ENCODE results near the gene SPRR5.

Gene SPRR5

DNA sequence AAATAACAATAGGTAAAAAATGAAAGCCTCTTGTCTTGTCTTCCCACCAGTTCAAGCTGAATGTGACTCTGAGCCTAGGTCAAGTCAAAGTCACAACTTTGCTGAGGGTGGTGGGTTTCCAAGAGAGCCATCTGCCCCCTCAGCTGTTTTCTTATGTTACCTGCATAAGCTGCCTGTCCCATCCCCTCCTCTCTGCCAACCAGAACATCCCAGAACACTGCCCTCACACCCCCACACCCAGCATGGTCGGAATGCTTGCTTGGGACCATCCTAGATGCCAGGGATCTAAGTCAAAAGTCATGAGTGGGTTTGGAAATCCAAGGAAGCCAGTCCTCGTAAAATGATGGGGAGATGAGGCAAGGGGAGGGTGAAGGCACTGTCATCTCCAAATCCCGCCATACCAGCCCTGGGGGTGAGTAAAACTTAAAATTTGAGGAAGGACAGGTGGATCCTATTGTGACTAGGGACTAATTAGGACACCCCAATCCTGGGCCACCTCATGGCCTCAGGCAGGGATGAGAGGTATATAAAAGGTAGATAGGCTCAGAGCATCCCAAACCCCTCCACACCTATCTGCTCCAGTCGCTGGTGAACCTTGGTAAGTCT is at the start of gene SPRR5:
Gene SPRR5, plus strand, starts transcription at position 556 of the 606 bp plus-strand sequence. CDS start 1,349 bp downstream, outside the sequence.
- DNase-seq (ENCODE audit: low spot score): no peak

GRCh38 chr1:152899027-152899426 is 48.0 kb upstream of the SPRR5 start:
- no peak for DNase-seq (ENCODE audit: low spot score)

- DNase-seq (ENCODE audit: low spot score): no peak
Measured at GRCh38 chr1:152899883-152900282, 47.1 kb upstream of the SPRR5 start.

GRCh38 chr1:152901631-152902030 is 45.4 kb upstream of the SPRR5 start:
- DNase-seq (ENCODE audit: low spot score): no peak

DNA sequence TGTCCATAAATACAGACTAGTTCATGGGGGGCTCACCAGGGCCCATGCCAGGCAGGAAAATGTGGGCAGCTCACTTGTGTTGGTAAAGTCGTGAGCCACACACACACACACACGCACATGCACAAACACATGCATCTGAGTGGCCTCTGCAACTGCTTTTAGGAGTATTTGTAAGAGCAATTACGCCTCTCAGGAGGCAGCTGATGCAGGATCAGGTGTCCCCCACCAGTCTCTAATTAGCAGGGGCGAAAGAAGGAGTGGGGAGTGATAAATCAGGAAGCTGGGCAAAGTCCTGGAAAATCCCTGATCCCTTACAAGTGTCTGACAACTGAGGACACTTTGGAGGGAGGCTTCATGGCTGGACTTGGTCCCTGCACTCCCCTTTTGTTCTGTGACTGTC is 44.4 kb upstream of the SPRR5 start:
- DNase-seq (ENCODE audit: low spot score): no peak

DNA sequence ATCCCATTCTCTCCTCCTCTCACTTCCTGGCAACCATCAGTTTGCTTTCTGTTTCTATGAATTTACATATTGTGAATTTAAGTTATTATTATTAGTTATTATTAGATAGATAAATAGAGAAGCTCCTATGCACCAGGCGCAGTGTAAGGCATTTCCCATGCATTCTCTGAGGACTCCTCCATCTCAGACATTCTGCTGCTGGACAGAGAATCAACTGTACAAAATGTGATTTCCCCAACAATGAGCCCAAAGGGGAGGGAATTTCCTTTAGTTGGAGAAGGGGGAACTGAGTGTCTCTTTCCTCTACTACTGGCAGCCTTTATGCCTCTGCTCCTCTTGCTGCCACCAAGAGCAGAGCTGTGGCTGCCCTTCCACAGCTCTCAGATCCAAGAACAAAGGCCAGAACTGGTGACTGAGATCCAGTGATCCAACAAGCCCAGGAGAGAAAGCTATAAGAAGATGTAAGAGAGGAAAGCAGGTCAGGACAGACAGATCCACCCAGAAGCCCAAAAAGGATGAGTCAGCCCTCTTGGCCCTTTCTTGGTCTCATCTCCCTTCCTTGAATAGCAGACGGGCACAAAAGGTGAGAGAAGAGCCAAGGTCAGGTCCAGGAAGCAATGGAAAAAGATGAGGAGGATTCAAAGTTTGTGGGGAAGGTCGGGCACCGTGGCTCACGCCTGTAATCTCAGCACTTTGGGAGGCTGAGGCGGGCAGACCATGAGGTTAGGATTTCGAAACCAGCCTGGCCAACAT is 42.1 kb upstream of the SPRR5 start:
- no peak for DNase-seq (ENCODE audit: low spot score)

DNA sequence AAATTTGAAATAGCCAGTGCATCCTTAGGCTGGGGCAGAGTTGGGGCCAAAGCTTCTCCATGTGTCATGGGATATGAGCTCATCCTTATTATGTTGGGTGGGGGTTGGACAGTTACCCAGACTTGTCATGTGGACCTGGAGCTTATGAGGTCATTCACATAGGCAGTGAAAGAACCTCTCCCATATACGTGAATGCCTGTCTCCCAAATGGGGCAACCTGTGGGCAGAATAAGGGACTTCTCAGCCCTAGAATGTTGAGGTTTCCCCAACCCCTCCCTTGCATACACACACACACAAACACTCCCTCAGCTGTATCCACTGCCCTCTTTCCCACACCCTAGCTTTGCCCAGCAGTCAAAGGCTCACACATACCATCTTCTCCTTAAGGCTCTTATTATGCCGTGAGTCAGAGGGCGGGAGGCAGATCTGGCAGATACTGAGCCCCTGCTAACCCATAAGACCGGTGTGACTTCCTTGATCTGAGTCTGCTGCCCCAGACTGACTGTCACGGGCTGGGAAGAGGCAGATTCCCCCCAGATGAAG is 40.9 kb upstream of the SPRR5 start:
- DNase-seq (ENCODE audit: low spot score): no peak

DNA sequence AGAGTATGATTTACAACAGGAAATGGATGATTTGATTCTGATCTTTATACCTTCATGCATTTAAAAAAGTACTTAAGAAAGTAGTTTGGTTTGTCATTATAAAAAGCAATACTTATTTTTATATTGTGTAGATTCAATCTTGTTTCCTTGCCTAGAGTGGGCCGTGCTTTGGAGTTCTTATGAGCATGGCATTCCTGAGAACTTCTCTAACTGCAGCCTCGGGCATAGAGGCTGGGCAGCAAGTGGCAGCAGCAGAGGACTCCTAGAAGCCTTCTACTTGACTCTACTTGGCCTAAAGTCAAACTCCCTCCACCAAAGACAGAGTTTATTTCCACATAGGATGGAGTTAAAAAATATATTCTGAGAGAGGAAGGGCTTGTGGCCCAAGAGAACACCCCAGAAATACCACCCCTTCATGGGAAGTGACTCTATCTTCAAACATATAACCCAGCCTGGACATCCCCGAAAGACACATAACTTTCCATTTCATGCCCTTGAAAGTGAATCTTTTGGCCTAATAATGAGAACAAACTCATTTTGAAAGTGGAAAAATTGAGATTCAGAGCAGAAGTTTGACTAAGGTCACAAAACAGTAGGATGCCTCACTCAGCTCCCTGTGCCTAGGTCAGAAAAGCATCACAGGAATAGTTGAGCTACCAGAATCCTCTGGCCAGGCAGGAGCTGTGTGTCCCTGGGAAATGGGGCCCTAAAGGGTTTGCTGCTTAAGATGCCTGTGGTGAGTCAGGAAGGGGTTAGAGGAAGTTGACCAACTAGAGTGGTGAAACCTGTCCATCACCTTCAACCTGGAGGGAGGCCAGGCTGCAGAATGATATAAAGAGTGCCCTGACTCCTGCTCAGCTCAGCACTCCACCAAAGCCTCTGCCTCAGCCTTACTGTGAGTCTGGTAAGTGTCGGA is 39.1 kb upstream of the SPRR5 start, which contains the start of gene IVL:
Gene IVL, plus strand, starts transcription at position 861 of the 916 bp plus-strand sequence. CDS start 1,252 bp downstream, outside the sequence.
- DNase-seq (ENCODE audit: low spot score): no peak

DNA sequence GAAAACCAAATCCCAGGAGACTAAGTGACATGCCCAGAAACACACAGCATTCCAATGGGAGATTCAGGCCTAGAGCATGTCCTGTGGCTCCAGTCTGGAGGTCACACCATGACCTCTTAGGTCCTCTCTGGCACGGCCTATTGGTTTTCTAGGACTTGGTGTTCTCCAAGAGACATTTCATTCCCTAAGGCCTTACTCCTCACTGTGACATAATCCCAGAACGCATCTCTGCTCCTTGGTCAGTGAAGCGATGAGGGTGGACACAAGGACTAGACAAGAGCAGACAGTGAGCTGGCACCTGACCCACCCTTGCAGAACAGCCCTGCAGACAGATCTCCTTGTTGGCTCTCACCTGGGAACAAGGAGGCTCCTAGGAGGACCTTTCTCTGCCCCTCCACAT is 37.8 kb upstream of the SPRR5 start:
- DNase-seq (ENCODE audit: low spot score): no peak

DNA sequence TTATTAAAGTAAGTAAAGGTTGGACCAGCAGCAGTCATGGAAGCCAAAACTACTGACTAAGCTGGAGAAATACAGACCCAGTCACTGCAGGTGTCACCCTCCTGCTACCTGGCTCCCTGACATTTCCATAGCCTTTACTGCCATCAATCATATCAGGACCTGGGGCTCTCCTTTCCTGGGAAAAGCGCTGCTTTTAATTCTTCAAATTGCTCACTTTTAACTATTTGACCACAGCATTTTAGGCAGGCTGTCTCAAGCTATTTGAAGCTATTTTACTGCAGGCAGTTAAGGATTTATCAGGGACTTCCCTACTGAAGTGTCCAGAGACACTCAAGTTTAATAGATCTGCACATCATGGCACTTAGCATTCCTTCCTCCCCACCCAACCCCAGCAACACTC is 34.5 kb upstream of the SPRR5 start:
- no peak for DNase-seq (ENCODE audit: low spot score)

DNA sequence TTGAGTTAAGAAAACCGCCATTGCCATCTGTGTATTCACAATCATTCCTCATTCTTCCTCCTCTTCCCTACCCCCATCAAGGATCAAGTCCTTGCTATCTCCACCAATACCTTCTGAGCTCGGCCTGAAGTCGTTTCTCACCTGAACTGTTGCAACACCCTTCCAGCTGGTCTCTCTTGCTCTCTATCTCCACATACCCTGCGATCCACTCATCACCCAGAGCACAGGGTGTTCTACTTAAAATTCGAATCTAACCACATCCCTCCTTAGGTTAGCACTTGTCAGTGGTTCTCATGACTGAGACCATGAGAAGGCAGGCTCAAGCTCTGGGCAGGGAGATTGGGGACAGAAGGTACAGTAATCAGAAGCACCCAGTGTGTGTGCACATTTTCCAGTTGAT is 34.1 kb upstream of the SPRR5 start:
- no peak for DNase-seq (ENCODE audit: low spot score)

- peak; percentile 3 for DNase-seq (ENCODE audit: low spot score)
Measured at GRCh38 chr1:152917794-152918193, 29.2 kb upstream of the SPRR5 start.

DNA sequence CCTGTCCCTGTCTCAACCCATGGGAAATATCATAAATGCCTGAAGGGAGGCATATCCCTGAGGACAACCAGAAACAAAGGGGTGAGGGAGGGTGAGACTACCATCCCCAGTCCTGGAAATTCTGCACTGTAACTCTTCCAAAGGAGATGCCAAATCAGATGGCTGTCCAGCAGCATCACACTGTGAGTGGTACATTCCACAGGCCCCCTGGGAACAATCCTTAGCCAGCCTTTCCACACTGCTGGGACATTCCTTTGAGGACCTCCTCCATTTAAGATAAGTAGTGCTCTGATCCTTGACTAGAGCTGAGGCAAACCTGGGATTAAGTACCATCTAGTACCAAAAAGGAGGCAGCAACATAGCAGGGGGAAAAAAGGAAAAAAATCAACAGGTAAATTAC is 27.9 kb upstream of the SPRR5 start:
- DNase-seq (ENCODE audit: low spot score): no peak

- DNase-seq (ENCODE audit: low spot score): no peak
Measured at GRCh38 chr1:152924191-152924590, 22.8 kb upstream of the SPRR5 start.

- no peak for DNase-seq (ENCODE audit: low spot score)
Measured at GRCh38 chr1:152926091-152926490, 20.9 kb upstream of the SPRR5 start.

DNA sequence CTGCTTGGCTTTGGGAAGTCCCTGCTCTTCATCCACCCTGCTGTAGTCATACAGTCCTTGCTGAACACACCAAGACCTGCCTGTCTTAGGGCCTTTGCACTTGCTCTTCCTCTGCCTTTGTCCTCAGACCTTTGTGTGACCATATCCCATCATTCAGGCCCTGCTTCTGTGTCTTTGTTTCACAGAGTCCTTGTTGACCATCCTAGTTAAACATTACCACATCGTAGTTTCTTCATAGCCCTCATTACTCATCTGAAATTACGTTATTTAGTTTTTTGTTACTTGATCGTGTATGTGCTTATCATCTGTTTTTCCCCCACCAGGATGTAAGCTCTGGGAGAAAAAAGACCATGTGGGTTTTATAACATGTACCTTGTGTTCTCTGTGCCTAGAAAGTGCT is 18.3 kb upstream of the SPRR5 start:
- no peak for DNase-seq (ENCODE audit: low spot score)

DNA sequence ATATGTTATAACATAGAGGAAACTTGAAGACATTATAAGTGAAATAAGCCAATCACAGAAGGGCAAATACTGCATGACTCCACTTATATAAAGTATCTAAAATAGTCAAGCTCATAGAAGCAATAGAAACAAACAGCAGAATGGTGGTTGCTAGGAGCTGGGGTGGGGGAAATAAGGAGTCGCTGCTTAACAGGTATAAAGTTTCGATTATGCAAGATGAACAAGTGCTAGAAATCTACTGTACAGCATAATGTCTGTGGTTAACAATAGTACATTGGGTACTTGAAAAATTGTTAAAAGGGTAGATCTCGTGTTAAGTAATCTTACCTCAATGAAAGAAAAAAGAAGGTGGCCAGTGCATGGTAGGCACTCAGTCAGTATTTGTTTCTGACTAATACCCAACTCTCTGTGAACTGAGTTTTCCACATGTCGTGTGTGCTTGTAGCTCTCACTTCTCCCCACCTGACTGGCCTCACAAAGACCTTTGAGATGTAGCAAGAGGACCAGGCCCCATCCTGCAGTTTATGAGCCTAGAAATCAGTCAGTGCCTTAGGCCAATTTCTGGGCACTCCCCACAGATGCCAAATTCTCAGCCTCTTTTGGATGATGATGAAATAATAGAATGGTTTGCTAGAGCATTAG is 14.7 kb upstream of the SPRR5 start:
- DNase-seq (ENCODE audit: low spot score): no peak

DNA sequence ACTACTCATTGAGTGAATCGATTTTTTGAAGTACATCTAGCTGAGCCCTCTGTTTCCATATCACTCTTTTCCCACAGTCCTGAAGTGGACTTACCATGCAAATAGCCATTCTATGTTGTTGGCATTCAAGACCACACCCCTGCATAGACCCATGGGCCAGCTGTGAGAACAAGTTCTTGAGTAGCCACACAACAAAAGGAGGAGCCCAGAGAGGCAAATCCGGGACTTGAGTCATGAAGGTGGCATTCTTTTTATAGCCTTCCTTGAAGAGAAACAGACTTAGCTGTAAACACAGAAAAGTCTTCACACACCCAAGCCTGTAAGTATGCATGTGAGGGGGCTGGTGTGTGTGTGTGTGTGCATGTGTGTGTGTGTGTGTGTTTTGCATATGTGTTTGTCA is 13.8 kb upstream of the SPRR5 start:
- DNase-seq (ENCODE audit: low spot score): no peak

DNA sequence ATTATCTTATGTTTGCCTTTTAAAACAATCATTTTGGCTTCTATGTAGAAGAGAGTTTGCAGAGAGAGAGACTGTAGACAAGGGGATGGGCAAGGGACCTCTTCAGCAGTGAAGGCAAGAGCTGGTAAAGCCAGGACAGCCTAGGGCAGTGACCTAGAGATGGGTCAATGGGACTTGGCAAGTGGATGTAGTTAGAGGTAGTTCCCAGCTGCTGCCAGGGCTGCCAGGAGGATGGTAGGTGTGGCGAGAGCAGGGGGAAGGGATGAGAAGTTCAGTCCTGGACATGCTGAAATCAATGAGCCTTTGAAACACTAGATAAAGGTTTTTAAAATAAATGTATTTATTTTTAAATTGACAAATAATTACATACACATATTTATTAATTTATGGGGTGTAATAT is 6.4 kb upstream of the SPRR5 start:
- DNase-seq (ENCODE audit: low spot score): no peak

GRCh38 chr1:152941037-152941711 is 5.8 kb upstream of the SPRR5 start:
- no peak for DNase-seq (ENCODE audit: low spot score)

- DNase-seq (ENCODE audit: low spot score): no peak
Measured at GRCh38 chr1:152942161-152942560, 4.8 kb upstream of the SPRR5 start.

Data from hematopoietic multipotent progenitor cell treated with erythropoietin and hydrocortisone succinate and interleukin-3 and kit ligand, for 15 days (in vitro differentiated cells).